Sigmoid colon (tissue), 4 donors: ENCODE results near the gene WFDC8.

Experiments
- EP300 ChIP-seq, 4 donors: sonication (generic); formaldehyde crosslinking; IDR thresholded peaks; one replicate each; pipeline ENCODE4 v1.6.1; 2017; ENCODE audit warnings: antibody characterized with exemption in 4 of 4
- POLR2A ChIP-seq, 2 donors: fragments of 450-650 bp; IDR thresholded peaks; one replicate each; pipeline ENCODE4 v1.6.1; 2016; ENCODE audit warnings: antibody characterized with exemption in 2 of 2, mild to moderate bottlenecking in 2 of 2, moderate library complexity in 2 of 2
- TF ChIP-seq, protein P1 (sequence below), 4 experiments: fragments of 450-650 bp in 3 of 4; fragments of 200-600 bp in 1 of 4; IDR thresholded peaks; one replicate each; pipeline ENCODE4 v1.5.1; 2016 to 2019; ENCODE audit warnings: antibody characterized with exemption in 4 of 4, mild to moderate bottlenecking in 3 of 4, moderate library complexity in 2 of 4

- TF ChIP-seq, protein P1, sequence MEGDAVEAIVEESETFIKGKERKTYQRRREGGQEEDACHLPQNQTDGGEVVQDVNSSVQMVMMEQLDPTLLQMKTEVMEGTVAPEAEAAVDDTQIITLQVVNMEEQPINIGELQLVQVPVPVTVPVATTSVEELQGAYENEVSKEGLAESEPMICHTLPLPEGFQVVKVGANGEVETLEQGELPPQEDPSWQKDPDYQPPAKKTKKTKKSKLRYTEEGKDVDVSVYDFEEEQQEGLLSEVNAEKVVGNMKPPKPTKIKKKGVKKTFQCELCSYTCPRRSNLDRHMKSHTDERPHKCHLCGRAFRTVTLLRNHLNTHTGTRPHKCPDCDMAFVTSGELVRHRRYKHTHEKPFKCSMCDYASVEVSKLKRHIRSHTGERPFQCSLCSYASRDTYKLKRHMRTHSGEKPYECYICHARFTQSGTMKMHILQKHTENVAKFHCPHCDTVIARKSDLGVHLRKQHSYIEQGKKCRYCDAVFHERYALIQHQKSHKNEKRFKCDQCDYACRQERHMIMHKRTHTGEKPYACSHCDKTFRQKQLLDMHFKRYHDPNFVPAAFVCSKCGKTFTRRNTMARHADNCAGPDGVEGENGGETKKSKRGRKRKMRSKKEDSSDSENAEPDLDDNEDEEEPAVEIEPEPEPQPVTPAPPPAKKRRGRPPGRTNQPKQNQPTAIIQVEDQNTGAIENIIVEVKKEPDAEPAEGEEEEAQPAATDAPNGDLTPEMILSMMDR (IDR thresholded peaks at IDR 0.05): no peak
- TF ChIP-seq POLR2A (IDR thresholded peaks at IDR 0.05) (no peak), EP300 (IDR thresholded peaks at IDR 0.05) (no peak)
Measured at GRCh38 chr20:45545351-45545750, 33.7 kb downstream of the WFDC8 start.
